Endodermal cell (in vitro differentiated cells): Measurements from ENCODE around the gene SLPI. TPM values are rescaled to one million over a fixed set of nuclear protein-coding genes. Genes with fewer than 3 reads are reported as not detected.

Experiments
- DNase-seq: peaks from one replicate; pipeline ENCODE4 v3.0.0-alpha.2; 2017
- H3K27ac ChIP-seq: 2 replicates; pipeline ENCODE4 v1.5.1; 2013; ENCODE audit warnings: mild to moderate bottlenecking, low read depth, low read length, moderate library complexity
- H3K27me3 ChIP-seq: 2 replicates; pipeline ENCODE4 v1.6.1; 2013; ENCODE audit warnings: mild to moderate bottlenecking, low read length, moderate library complexity; ENCODE audit not compliant: insufficient read depth, control insufficient read depth, poor library complexity, severe bottlenecking
- H3K36me3 ChIP-seq: 2 replicates; pipeline ENCODE4 v1.7.0; 2013; ENCODE audit warnings: mild to moderate bottlenecking, low read length, moderate library complexity; ENCODE audit not compliant: control insufficient read depth, insufficient read depth
- H3K4me1 ChIP-seq: one replicate; pipeline ENCODE4 v1.7.0; 2013; ENCODE audit warnings: low read length; ENCODE audit not compliant: control insufficient read depth, insufficient read depth
- H3K4me3 ChIP-seq: 2 replicates; pipeline ENCODE4 v1.5.1; 2013; ENCODE audit warnings: mild to moderate bottlenecking, low read length, moderate library complexity
- H3K9ac ChIP-seq: 2 replicates; pipeline ENCODE4 v1.6.1; 2013; ENCODE audit warnings: mild to moderate bottlenecking, low read length, moderate library complexity; ENCODE audit not compliant: poor library complexity, severe bottlenecking; ENCODE audit errors: extremely low read depth
- H3K9me3 ChIP-seq: 2 replicates; pipeline ENCODE4 v1.6.1; 2013; ENCODE audit warnings: mild to moderate bottlenecking, low read length, moderate library complexity; ENCODE audit not compliant: control insufficient read depth
- H3K27ac Mint-ChIP-seq: 2 replicates; pipeline ENCODE4 v1.8.0; 2020; ENCODE audit warnings: mixed read lengths
- H3K27me3 Mint-ChIP-seq: 2 replicates; pipeline ENCODE4 v1.8.0; 2021; ENCODE audit warnings: mild to moderate bottlenecking, mixed read lengths; ENCODE audit not compliant: insufficient read depth
- H3K36me3 Mint-ChIP-seq: 2 replicates; pipeline ENCODE4 v1.8.0; 2020; ENCODE audit warnings: low read depth, mixed read lengths
- H3K4me1 Mint-ChIP-seq: 2 replicates; pipeline ENCODE4 v1.8.0; 2020; ENCODE audit warnings: mixed read lengths
- H3K4me3 Mint-ChIP-seq: 2 replicates; pipeline ENCODE4 v1.8.0; 2020; ENCODE audit warnings: mild to moderate bottlenecking, moderate library complexity, mixed read lengths
- H3K9me3 Mint-ChIP-seq: 2 replicates; pipeline ENCODE4 v1.8.0; 2020; ENCODE audit warnings: mild to moderate bottlenecking, mixed read lengths
- CTCF ChIP-seq: fragments of 200-600 bp; sonication (generic); conservative IDR thresholded peaks from 2 replicates; pipeline ENCODE4 v1.5.0; 2021; ENCODE audit warnings: antibody characterized with exemption, mild to moderate bottlenecking
- WGBS, 2 experiments: methylation state at CpG; one replicate each; pipeline versions ENCODE4 v1.1.5 to v1.1.7; 2013; ENCODE audit warnings: missing lambda C conversion rate in 2 of 2, mixed read lengths in 1 of 2; ENCODE audit not compliant: insufficient coverage in 1 of 2, insufficient read length in 1 of 2; 5-methylcytosine and 5-hydroxymethylcytosine counted together
- total RNA-seq, 2 donors: library from RNA; stranded (reverse); fragmentation: NEBNext Ultra II Directional in 1 of 2; extraction: Animal tissue kit (Norgen Biotek cat#: 25700) in 1 of 2; gene quantifications; 2 replicates in 1 of 2; 3 replicates in 1 of 2; pipeline ENCODE4 v1.2.1, GENCODE V29; 2021

SLPI gene
- total RNA-seq, 2 donors from 2014 or later: not detected

DNA sequence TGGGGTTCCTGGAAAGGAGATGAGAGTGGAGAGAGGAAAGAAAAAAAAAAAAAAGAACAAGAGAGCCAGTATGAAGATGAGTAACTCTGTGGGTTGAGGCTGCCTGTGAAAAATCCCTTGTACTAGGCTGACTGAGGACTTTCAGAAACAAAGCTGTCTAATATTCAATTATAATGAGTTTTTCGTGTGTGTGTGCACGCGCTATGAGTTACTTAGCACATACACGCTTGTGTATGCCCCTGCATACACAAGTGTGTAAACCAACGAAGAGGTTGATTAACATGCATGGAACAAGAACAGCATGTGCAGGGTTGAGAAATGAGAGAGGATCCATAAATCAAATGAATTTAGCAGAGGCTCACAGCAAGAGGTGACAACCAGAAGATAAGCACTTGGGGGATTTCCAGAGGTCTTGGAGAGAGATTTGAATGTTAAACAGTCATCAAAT lies 47.5 kb upstream of the SLPI start:
- DNase-seq: no peak
- H3K9me3 ChIP-seq: no peaks in the 10 kb centered on the region
- no peak overlapping the region for H3K27ac ChIP-seq
- Mint-ChIP-seq H3K9me3 (no peaks in the 10 kb centered on the region), H3K4me3 (no peak overlapping the region), H3K27me3 (peaks cover 32% of the 10 kb centered on the region), H3K4me1 (peaks cover 16% of the 10 kb centered on the region), H3K27ac (no peak overlapping the region), H3K36me3 (no peaks in the 10 kb centered on the region)
- H3K4me1 ChIP-seq: peaks cover 4% of the 10 kb centered on the region
- no peaks in the 10 kb centered on the region for H3K27me3 ChIP-seq
- H3K36me3 ChIP-seq: no peaks in the 10 kb centered on the region
- no peak overlapping the region for H3K4me3 ChIP-seq
- 87 to 91% methylated on average over 5 of the region's 5 CpGs for WGBS, 2 experiments
- no peak overlapping the region for H3K9ac ChIP-seq
- no peak for TF ChIP-seq CTCF

DNA sequence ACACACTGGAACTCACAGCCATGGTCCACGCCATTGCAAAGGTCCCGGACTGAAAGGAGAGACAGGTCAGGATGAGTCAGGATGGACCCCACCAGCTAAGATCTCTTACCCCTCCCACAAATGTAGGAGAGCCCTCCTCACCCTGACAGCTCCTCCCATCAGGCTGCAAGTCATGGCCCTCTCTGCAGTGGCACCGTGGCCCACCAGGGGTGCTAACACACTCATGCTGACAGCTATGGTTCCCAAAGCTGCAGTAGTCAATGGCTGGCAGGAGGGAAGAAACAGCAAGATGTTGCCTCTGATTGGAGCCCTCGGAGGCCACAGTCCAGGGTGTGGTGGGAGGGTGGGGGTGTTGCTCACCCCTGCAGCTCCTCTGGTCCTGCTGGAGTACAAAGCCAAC lies 46.6 kb upstream of the SLPI start:
- H3K4me1 ChIP-seq: peaks cover 4% of the 10 kb centered on the region
- H3K27me3 ChIP-seq: no peaks in the 10 kb centered on the region
- Mint-ChIP-seq H3K27me3 (peaks cover 30% of the 10 kb centered on the region), H3K9me3 (peaks cover 4% of the 10 kb centered on the region), H3K36me3 (no peaks in the 10 kb centered on the region), H3K27ac (no peak overlapping the region), H3K4me3 (no peak overlapping the region), H3K4me1 (peaks cover 13% of the 10 kb centered on the region)
- H3K9ac ChIP-seq: no peak overlapping the region
- peak; percentile 78 for TF ChIP-seq CTCF
- H3K36me3 ChIP-seq: no peaks in the 10 kb centered on the region
- H3K9me3 ChIP-seq: no peaks in the 10 kb centered on the region
- 20 to 40% methylated on average over 1 to 4 of the region's 4 CpGs for WGBS, 2 experiments
- H3K27ac ChIP-seq: no peak overlapping the region
- DNase-seq: peak; percentile 96
- H3K4me3 ChIP-seq: no peak overlapping the region

DNA sequence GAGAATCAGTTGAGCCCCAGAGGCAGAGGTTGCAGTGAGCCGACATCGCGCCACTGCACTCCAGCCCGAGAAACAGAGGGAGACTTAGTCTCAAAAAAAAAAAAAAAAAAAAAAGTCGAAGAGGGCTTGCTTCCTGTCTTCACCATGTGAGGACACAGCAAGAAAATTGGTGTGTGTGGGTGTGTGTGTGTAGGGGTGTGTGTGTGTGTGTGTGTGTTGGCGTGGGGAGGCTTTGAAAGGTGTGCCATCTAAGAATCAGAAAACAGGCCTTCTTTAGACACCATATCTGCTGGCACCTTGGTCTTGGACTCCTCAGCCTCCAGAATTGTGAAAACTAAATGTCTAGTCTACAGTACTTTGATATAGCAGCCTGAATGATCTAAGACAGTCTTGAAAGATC lies 45.4 kb upstream of the SLPI start:
- Mint-ChIP-seq H3K36me3 (no peaks in the 10 kb centered on the region), H3K27me3 (peaks cover 24% of the 10 kb centered on the region), H3K27ac (no peak overlapping the region), H3K4me1 (peaks cover 10% of the 10 kb centered on the region), H3K4me3 (no peak overlapping the region), H3K9me3 (peaks cover 13% of the 10 kb centered on the region)
- H3K36me3 ChIP-seq: no peaks in the 10 kb centered on the region
- no peak overlapping the region for H3K27ac ChIP-seq
- peaks cover 10% of the 10 kb centered on the region for H3K9me3 ChIP-seq
- DNase-seq: no peak
- H3K9ac ChIP-seq: no peak overlapping the region
- TF ChIP-seq CTCF: no peak
- WGBS, 2 experiments: 91% methylated on average over 5 of the region's 6 CpGs; no CpG with 5 or more reads in 1 of the 2 experiments
- no peak overlapping the region for H3K4me3 ChIP-seq
- no peaks in the 10 kb centered on the region for H3K27me3 ChIP-seq
- H3K4me1 ChIP-seq: peaks cover 4% of the 10 kb centered on the region
